PC-3 (cell line): ENCODE measurements around the gene POU3F3.

Source experiments
- EZH2phosphoT487 ChIP-seq: fragments of 300-600 bp; sonication (generic); IDR thresholded peaks from 2 replicates; pipeline ENCODE4 v1.6.1; 2018; ENCODE audit warnings: mild to moderate bottlenecking, antibody characterized with exemption, low read length, borderline replicate concordance
- TF ChIP-seq, protein P1 (sequence below): fragments of 300-600 bp; sonication (generic); conservative IDR thresholded peaks from 2 replicates; pipeline ENCODE4 v1.5.1; 2017; ENCODE audit warnings: antibody characterized with exemption, low read depth, mild to moderate bottlenecking, low read length

DNA sequence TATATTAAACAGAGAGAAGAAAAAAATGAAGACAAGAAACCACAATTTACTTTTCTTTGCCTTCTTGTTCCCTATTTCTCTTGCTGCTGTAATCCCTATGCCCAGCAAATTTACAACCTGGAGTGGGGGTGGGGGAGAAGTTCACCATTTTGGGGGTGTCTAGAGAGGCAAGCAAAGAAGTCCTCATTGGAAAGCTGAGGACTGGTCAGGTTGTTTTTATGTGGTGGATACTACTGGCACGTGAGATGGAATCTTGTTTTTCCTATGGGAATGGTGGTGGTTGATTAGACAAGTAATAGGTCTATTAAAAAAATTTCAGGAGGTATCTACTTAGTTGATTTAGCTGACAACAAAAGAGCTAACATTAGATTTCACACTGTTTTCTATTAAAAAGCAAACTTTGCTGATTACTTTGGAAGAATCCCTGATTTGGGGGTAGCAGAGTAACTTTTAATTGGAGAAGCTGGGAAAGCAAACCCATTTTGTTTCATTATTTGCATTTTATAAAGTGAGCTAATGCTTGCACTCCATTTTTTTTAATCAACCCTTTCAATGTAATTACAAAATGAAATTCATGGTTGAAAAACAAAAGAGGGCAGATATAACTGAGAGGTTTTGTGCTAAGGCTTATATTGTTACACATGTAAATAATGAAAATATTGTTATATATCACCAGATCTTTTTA lies 6.0 kb downstream of the POU3F3 start:
- no peak for TF ChIP-seq EZH2phosphoT487
- TF ChIP-seq, protein P1, sequence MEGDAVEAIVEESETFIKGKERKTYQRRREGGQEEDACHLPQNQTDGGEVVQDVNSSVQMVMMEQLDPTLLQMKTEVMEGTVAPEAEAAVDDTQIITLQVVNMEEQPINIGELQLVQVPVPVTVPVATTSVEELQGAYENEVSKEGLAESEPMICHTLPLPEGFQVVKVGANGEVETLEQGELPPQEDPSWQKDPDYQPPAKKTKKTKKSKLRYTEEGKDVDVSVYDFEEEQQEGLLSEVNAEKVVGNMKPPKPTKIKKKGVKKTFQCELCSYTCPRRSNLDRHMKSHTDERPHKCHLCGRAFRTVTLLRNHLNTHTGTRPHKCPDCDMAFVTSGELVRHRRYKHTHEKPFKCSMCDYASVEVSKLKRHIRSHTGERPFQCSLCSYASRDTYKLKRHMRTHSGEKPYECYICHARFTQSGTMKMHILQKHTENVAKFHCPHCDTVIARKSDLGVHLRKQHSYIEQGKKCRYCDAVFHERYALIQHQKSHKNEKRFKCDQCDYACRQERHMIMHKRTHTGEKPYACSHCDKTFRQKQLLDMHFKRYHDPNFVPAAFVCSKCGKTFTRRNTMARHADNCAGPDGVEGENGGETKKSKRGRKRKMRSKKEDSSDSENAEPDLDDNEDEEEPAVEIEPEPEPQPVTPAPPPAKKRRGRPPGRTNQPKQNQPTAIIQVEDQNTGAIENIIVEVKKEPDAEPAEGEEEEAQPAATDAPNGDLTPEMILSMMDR = no peak
